Activated naive CD4-positive, alpha-beta T cell treated with anti-CD3 and anti-CD28 coated beads, Interleukin-2, amount 10 ng/mL, durations not matched to agents 7 days and 5 days (primary cell): ENCODE data around the gene CLIC6.
"Not testable (repeated sequence)": the region's sequence is repeated elsewhere in the genome, so short reads cannot be mapped to it uniquely, and the experiment has no call there.

ENCODE experiments used
- CTCF ChIA-PET: fragments of 350-600 bp; sonication (Branson Sonifier 250); formaldehyde crosslinking; loops from one replicate; lab custom pipeline; 2021; ENCODE audit warnings: antibody characterized with exemption; lab: Charles Lee
- DNase-seq: peaks from one replicate; pipeline ENCODE4 v3.0.0-alpha.2; 2020
- H3K27ac Mint-ChIP-seq: one replicate; pipeline ENCODE4 v1.8.0; 2021; ENCODE audit warnings: mild to moderate bottlenecking, moderate library complexity, mixed read lengths
- H3K27me3 Mint-ChIP-seq: one replicate; pipeline ENCODE4 v1.8.0; 2021; ENCODE audit warnings: mild to moderate bottlenecking, mixed read lengths
- H3K36me3 Mint-ChIP-seq: one replicate; pipeline ENCODE4 v1.8.0; 2021; ENCODE audit warnings: mixed read lengths
- H3K4me1 Mint-ChIP-seq: one replicate; pipeline ENCODE4 v1.8.0; 2021; ENCODE audit warnings: mixed read lengths
- H3K4me3 Mint-ChIP-seq: one replicate; pipeline ENCODE4 v1.8.0; 2021; ENCODE audit warnings: mild to moderate bottlenecking, moderate library complexity, mixed read lengths
- H3K9me3 Mint-ChIP-seq: one replicate; pipeline ENCODE4 v1.8.0; 2021; ENCODE audit warnings: mixed read lengths

The CLIC6 gene

DNA sequence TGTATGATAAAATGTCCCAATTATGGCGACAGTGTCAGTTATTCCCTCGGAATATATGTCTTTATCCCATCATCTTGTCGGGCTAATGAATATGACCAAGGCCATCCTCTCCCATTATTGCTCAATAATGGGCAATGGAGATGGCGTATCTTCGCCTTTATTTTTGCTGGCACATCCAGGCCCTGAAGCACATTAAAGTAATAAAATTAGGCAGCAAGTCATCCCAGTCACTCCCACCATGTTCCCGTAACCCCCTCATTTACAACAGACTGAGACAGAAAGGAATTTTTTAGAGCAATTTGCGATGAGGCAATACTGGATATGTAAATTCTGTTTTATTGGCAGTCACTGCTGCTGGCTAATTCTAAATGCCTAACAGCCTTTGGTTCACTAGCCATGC, 35.3 kb downstream of the CLIC6 start:
- CTCF ChIA-PET, result no interaction called here
- peaks cover 25% of the 10 kb centered on the region for H3K4me1 Mint-ChIP-seq
- no peak overlapping the region for H3K27ac Mint-ChIP-seq
- H3K27me3 Mint-ChIP-seq, result peaks cover 35% of the 10 kb centered on the region
- DNase-seq, result no peak
- no peaks in the 10 kb centered on the region for H3K36me3 Mint-ChIP-seq
- no peaks in the 10 kb centered on the region for H3K9me3 Mint-ChIP-seq
- H3K4me3 Mint-ChIP-seq, result no peak overlapping the region

DNA sequence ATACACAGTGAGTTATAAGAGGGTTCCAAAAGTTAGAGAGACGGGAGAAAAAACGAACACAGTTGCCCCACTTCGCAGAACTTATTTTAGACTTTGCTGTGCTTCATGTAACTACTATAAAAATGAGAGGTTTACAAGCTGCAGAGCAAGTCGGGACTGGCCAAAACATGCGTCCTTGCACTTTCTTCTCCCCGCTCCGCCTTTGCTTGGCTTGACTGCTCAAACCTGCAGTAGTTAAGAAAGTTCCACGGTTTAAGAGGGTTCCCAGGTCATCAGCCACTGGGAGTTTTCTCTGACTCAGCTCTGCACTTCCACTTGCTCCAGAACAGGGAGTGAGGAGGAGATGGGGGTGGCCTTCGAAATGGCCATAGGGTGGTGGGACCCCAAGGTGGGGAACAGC, 36.2 kb downstream of the CLIC6 start:
- Mint-ChIP-seq H3K4me3 (no peak overlapping the region), H3K27ac (no peak overlapping the region), H3K27me3 (peaks cover 35% of the 10 kb centered on the region), H3K36me3 (no peaks in the 10 kb centered on the region), H3K9me3 (no peaks in the 10 kb centered on the region), H3K4me1 (peaks cover 25% of the 10 kb centered on the region)
- CTCF ChIA-PET, result interaction anchor here (1.6 kb wide), 1 partner anchor 41 kb away, joined by 4 read pairs; no protein-coding TSS in a partner anchor
- no peak for DNase-seq

DNA sequence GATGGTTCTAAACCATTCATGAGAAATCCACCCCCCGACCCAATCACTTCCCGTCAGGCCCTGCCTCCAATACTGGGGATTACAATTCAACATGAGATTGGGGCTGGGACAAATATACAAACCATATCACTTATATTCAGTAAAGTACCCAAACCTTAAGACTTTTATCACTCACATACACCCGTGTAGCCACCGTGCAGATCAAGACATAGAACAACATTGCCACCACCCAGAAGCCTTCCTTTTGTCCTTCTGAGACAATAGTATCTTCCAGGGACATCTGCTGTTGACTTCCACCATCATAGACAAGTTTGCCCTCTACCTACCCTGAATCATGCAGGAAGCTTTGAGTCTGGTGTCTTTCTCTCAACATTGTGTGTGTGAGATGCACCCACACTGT, 37.5 kb downstream of the CLIC6 start:
- Mint-ChIP-seq H3K36me3 (no peaks in the 10 kb centered on the region), H3K27me3 (peaks cover 39% of the 10 kb centered on the region), H3K4me1 (peaks cover 25% of the 10 kb centered on the region), H3K9me3 (no peaks in the 10 kb centered on the region), H3K4me3 (no peak overlapping the region), H3K27ac (no peak overlapping the region)
- no peak for DNase-seq
- CTCF ChIA-PET, result interaction anchor here (1.6 kb wide), 1 partner anchor 39 kb away, joined by 4 read pairs; no protein-coding TSS in a partner anchor

DNA sequence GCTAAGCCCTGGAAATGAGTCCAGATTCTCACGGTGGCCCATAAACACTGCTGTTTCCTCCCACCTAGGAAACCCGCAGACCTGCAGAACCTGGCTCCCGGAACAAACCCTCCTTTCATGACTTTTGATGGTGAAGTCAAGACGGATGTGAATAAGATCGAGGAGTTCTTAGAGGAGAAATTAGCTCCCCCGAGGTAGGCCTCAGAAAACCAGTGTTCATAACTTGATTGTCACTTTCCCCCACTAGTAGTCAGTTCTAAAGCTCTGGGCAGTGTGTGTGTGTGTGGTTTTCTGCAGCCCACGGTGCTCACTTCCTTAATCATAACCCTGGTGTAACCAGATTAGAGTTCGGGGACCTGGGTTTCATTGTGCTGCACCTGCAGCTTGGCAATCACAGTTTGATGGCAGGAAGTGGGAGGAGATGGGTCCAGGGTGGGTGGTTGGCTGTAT, 39.1 kb downstream of the CLIC6 start:
- no peaks in the 10 kb centered on the region for H3K9me3 Mint-ChIP-seq
- peaks cover 35% of the 10 kb centered on the region for H3K27me3 Mint-ChIP-seq
- H3K27ac Mint-ChIP-seq, result peak overlapping the region; percentile 85
- no peak overlapping the region for H3K4me3 Mint-ChIP-seq
- peak; percentile 59 for DNase-seq
- CTCF ChIA-PET, result interaction anchor here (0.7 to 1.2 kb wide), 2 partner anchors 10 to 15 kb away, joined by 3 read pairs; no protein-coding TSS in a partner anchor
- H3K4me1 Mint-ChIP-seq, result peaks cover 25% of the 10 kb centered on the region
- H3K36me3 Mint-ChIP-seq, result no peaks in the 10 kb centered on the region

DNA sequence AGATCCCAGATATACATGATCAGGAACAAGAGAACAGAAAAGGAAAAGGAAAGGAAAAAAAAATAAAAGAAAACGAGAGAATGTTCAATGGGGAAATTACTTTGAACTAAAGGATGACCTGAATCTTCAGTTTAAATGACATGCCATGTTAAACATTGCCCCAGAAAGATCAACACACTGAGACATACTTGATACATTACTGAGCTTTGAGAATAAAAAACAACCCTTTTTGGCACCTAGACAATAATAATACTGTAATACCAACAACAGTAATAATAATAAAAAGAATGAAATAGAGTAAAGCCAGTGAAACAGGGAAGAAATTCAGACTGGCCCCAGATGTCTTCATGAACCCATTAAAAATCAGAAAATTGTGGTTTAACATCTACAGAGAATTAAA, 44.8 kb downstream of the CLIC6 start:
- Mint-ChIP-seq H3K36me3 (no peaks in the 10 kb centered on the region), H3K9me3 (no peaks in the 10 kb centered on the region), H3K27ac (no peak overlapping the region), H3K4me3 (no peak overlapping the region), H3K4me1 (peaks cover 23% of the 10 kb centered on the region), H3K27me3 (peaks cover 27% of the 10 kb centered on the region)
- CTCF ChIA-PET, result no interaction called here
- no peak for DNase-seq

DNA sequence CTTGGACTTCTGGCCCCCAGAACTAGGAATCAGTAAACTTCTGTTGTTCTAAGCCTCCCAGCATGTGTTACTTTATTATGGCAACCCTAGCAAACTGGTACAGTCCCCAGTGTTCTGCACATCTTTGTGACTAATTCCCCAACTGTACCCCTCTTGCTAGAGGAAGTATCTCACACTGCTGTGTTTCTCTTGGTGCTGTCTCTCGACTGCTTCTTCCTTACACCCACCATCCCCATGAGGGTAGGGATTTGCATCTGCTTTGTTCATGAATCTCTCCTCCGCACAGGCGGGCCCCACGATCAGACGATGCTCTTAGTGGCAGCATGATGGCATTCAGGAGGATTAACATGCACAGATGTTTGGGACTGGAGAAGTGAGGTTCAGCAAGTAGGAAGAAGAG, 46.7 kb downstream of the CLIC6 start:
- CTCF ChIA-PET, result no interaction called here
- peaks cover 31% of the 10 kb centered on the region for H3K27me3 Mint-ChIP-seq
- H3K27ac Mint-ChIP-seq, result no peak overlapping the region
- no peaks in the 10 kb centered on the region for H3K36me3 Mint-ChIP-seq
- DNase-seq, result no peak
- no peak overlapping the region for H3K4me3 Mint-ChIP-seq
- peaks cover 19% of the 10 kb centered on the region for H3K4me1 Mint-ChIP-seq
- H3K9me3 Mint-ChIP-seq, result no peaks in the 10 kb centered on the region

DNA sequence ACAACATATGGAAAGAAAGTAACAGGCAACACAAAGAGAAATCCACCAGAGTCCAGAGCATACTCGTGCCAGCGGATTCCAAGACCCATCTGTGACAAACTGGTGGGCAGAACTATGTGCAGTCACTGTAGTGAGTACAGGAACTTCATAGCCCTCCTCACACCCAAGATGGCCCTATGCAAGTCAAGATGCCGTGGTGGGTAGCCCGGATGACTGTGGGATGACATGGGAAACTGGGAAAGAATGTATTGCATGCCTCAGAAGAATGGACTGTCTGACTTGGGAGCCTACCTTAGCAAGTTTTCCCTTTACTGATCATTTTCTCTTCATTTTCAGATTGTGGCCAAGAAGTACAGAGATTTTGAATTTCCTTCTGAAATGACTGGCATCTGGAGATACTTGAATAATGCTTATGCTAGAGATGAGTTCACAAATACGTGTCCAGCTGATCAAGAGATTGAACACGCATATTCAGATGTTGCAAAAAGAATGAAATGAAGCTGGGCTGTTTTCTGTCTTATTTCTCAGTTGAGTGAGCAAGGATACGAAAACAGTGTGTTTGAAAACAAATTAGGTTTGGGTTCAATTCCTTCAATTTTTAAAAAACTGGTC, 47.3 kb downstream of the CLIC6 start:
- Mint-ChIP-seq H3K36me3 (no peaks in the 10 kb centered on the region), H3K27ac (no peak overlapping the region), H3K4me1 (peaks cover 19% of the 10 kb centered on the region), H3K4me3 (no peak overlapping the region), H3K27me3 (peaks cover 32% of the 10 kb centered on the region), H3K9me3 (no peaks in the 10 kb centered on the region)
- no peak for DNase-seq
- CTCF ChIA-PET, result no interaction called here

DNA sequence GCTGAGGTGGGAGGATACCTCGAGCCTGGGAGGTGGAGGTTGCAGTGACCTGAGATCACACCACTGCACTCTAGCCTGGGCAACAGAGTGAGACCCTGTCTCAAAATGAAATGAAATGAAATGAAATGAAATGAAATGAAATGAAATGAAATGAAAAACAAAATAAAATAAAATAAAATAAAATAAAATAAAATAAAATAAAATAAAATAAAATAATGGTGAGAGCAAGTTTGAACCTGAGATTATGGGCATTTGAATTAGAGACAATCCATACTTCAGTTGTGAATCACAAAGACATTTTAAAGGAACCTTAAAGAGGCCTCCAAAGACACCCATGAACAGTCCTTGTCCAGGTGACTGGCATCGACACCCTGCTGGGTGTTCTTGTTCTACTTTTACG, 49.7 kb downstream of the CLIC6 start:
- DNase-seq, H3K27ac Mint-ChIP-seq, H3K36me3 Mint-ChIP-seq, H3K9me3 Mint-ChIP-seq, H3K4me3 Mint-ChIP-seq: not testable (repeated sequence)
- CTCF ChIA-PET, result interaction anchor here (1.2 kb wide), 1 partner anchor 10 kb away, joined by 3 read pairs; no protein-coding TSS in a partner anchor
- H3K27me3 Mint-ChIP-seq, result peaks cover 31% of the 10 kb centered on the region
- H3K4me1 Mint-ChIP-seq, result peaks cover 19% of the 10 kb centered on the region

DNA sequence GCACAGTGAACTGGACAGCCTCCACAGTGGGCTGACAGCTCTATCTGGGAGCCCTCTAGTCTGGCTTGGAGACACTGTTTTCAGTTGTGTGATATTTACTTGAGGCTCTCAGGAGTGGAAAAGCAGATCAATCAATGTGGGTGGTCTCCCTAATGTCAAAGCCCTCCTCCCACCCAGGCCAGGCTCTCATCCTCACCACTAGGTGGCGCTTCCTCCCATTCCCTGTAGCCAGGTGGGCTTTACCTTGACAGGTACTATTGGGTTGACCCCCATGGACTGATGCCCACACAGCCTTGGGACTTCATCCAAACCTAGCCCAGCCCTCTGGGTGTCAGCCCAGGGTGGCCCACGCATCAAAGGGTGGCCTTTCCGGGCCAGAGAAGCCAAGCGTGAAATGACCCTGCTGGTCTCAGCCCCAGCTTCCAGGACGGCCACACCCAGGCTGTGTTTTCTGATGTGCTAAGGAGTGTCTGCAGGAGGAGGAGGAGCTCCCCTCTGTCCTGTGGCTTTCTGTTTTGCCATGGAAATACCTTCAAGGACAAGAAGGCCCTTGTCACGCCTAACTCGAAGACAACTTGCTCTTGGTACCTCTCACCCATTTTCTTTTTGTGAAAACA, 54.0 kb downstream of the CLIC6 start:
- peaks cover 10% of the 10 kb centered on the region for H3K4me1 Mint-ChIP-seq
- no peaks in the 10 kb centered on the region for H3K9me3 Mint-ChIP-seq
- H3K27me3 Mint-ChIP-seq, result peaks cover 43% of the 10 kb centered on the region
- CTCF ChIA-PET, result interaction anchor here (0.6 to 3.1 kb wide), 9 partner anchors 11 to 1119 kb away, joined by 3 to 15 read pairs (median 3); no protein-coding TSS in a partner anchor
- no peak overlapping the region for H3K27ac Mint-ChIP-seq
- no peak overlapping the region for H3K4me3 Mint-ChIP-seq
- no peaks in the 10 kb centered on the region for H3K36me3 Mint-ChIP-seq
- peak; percentile 27 for DNase-seq

DNA sequence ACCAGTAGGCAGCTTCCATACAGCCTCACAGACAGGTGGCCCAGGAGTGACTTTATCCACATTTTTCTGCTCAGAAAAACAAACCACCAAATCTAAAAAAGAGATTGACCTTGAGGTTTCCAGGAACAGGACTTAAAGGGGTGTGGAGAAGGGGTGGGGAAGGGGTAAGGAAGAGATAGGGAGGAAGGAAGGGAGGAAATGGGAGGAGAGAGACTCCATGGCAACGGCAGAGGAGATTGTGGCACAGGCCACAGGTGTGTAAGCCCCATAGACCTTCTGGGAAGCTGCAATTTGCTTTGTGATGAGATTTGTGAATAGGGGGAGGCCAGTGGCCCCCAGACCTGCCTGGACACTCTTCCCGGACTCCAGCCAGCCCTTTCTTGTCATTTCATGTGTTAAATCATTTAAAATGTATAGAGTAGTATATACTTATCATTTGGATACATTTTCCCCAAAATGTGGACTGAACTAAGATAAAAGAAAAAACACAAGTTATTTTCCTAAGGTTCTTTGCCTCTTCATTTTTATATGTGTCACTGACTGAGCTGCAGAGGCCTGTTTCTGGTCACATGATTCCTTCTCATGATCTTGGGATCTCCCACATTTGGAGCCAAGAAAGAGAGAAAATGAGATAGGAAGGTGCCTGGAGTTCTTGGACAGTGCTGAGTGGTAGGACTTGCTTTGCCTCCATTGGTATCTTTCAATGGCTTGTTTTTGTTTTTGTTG, 55.5 kb downstream of the CLIC6 start:
- DNase-seq, result no peak
- CTCF ChIA-PET, result interaction anchor here (2.3 to 3.1 kb wide), 2 partner anchors 13 to 22 kb away, joined by 7 to 15 read pairs; no protein-coding TSS in a partner anchor
- no peak overlapping the region for H3K27ac Mint-ChIP-seq
- H3K36me3 Mint-ChIP-seq, result no peaks in the 10 kb centered on the region
- H3K4me1 Mint-ChIP-seq, result peaks cover 9% of the 10 kb centered on the region
- peaks cover 49% of the 10 kb centered on the region for H3K27me3 Mint-ChIP-seq
- H3K4me3 Mint-ChIP-seq, result no peak overlapping the region
- no peaks in the 10 kb centered on the region for H3K9me3 Mint-ChIP-seq

DNA sequence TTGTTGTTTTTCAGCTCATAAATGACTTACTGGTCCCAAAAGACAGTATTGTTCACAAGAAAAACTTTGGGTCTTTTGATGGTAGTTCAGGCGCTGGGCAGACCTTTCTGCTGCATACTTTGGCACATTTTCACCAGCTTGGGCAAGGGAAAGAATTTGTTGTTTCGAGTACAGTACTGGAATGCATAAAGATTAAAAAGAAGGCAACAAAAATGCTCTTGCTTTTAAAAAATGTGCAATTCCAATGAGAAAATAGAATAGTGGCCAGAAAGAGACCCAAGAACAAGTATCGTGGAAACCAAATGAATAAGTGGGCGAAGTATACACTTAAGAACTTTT, 56.0 kb downstream of the CLIC6 start:
- Mint-ChIP-seq H3K4me3 (no peak overlapping the region), H3K27me3 (peaks cover 48% of the 10 kb centered on the region), H3K4me1 (peaks cover 9% of the 10 kb centered on the region), H3K9me3 (no peaks in the 10 kb centered on the region), H3K36me3 (no peaks in the 10 kb centered on the region), H3K27ac (no peak overlapping the region)
- CTCF ChIA-PET, result interaction anchor here (2.3 kb wide), 1 partner anchor 21 kb away, joined by 7 read pairs; no protein-coding TSS in a partner anchor
- DNase-seq, result no peak

DNA sequence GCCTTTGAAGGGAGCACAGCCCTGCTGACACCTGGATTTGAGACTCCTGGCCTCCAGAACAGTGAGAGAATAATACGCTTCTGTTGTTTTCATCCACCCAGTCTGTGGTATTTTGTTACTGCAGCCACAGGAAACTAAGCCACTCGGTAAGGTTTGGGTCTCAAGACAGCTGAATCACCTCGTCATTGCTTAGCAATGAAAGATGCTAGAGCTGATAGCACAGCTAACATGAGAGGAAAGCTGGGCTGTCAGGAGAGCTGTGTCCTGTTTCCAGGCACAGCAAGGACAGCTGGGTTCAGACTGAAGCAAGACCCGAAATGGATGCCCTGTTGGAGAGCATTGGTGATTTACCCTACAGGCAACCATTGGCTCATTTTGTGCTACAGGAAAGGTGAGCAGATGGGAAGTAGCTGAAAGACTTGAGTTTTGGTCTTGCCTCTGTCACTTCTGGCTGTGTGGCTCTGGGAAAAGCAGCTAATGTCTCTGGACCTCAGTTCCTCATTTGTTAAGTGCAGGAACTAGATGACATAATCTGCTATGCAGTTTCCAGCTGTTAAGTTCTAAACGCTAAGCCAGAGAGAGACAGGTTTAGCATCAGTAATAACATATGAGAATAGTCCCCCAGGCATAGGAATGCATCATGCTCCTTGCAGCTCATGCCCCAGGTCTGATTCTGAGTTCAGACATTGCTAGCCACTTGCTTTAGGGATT, 58.0 kb downstream of the CLIC6 start:
- CTCF ChIA-PET, result interaction anchor here (0.8 to 1.8 kb wide), 5 partner anchors 15 to 1112 kb away, joined by 3 to 5 read pairs (median 3); no protein-coding TSS in a partner anchor
- H3K9me3 Mint-ChIP-seq, result no peaks in the 10 kb centered on the region
- no peaks in the 10 kb centered on the region for H3K36me3 Mint-ChIP-seq
- no peak for DNase-seq
- no peak overlapping the region for H3K4me3 Mint-ChIP-seq
- no peak overlapping the region for H3K27ac Mint-ChIP-seq
- H3K4me1 Mint-ChIP-seq, result peaks cover 9% of the 10 kb centered on the region
- peaks cover 38% of the 10 kb centered on the region for H3K27me3 Mint-ChIP-seq

DNA sequence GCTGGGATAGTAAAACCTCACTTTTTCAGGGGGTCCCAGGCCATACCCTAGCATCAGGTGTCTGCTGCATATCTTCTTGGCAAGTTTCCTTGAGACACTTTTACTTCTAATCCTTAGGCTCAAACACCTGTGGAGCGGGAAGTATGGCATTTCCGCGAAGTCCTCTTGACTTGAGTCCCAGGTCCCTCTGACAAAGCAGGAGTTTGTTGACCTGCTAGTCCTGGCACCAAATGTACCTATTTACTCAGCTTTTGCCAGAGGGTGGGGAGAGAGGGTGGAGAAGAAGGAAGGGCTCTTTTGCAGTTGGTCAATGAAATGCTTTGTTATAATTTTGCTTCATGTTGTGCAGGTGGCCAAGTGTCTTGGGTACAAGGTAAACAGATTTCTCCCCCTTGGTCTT, 59.7 kb downstream of the CLIC6 start:
- no peak for DNase-seq
- H3K27me3 Mint-ChIP-seq, result peaks cover 38% of the 10 kb centered on the region
- H3K4me1 Mint-ChIP-seq, result peaks cover 9% of the 10 kb centered on the region
- H3K27ac Mint-ChIP-seq, result peak overlapping the region; percentile 40
- H3K36me3 Mint-ChIP-seq, result no peaks in the 10 kb centered on the region
- H3K9me3 Mint-ChIP-seq, result no peaks in the 10 kb centered on the region
- CTCF ChIA-PET, result interaction anchor here (1.2 kb wide), 1 partner anchor 17 kb away, joined by 4 read pairs; no protein-coding TSS in a partner anchor
- H3K4me3 Mint-ChIP-seq, result no peak overlapping the region

DNA sequence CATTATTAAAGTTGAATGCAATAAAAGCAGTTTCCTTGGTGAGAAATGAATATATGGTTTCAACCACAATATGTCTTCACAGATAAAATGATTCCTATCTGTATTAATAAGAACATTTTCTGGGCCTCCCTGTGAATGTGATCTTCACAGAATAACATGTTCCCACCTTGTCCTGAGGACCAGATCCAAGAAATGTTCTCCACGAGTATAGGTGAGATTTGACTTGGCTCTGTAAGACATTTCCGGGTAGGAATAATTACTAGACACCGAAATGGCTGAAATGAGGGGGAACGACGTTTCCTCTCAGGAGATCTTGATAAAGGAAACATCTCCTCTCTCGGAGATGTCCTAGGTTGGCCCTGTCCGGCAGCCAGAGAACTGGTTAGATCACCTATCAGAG, 61.4 kb downstream of the CLIC6 start:
- CTCF ChIA-PET, result no interaction called here
- H3K4me1 Mint-ChIP-seq, result peaks cover 7% of the 10 kb centered on the region
- no peak for DNase-seq
- H3K36me3 Mint-ChIP-seq, result no peaks in the 10 kb centered on the region
- H3K27ac Mint-ChIP-seq, result no peak overlapping the region
- H3K9me3 Mint-ChIP-seq, result no peaks in the 10 kb centered on the region
- no peak overlapping the region for H3K4me3 Mint-ChIP-seq
- peaks cover 27% of the 10 kb centered on the region for H3K27me3 Mint-ChIP-seq
